IMR-90 (cell line): ENCODE results near the gene DOCK10. TPM values are rescaled to one million over a fixed set of nuclear protein-coding genes. Genes with fewer than 3 reads are reported as not detected.

Source experiments
- ATAC-seq: fragments of 200-7000 bp; cut with Tn5 transposase; 2 replicates; pipeline ENCODE4 v1.9.1; 2020; ENCODE audit warnings: low read depth, mild to moderate bottlenecking, moderate library complexity
- BruUV-seq: library from RNA; stranded (reverse); fragments of 400-500 nt; replicated peaks from 2 replicates; lab custom pipeline; 2021; lab: Mats Ljungman, UMichigan
- CTCF ChIA-PET: fragments of 300-600 bp; formaldehyde crosslinking; extraction: SDS; loops from one replicate; lab custom pipeline; 2021; ENCODE audit warnings: antibody characterized with exemption; lab: Yijun Ruan, JAX
- POLR2A ChIA-PET: fragments of 300-600 bp; sonication (Branson Sonifier 250); formaldehyde crosslinking; loops from one replicate; lab custom pipeline; 2022; ENCODE audit warnings: antibody characterized with exemption; ENCODE audit not compliant: unreplicated experiment; lab: Charles Lee
- DNase-seq: peaks from one replicate; pipeline ENCODE4 v3.0.0; 2013
- H2AFZ ChIP-seq: replicated peaks from 2 replicates; pipeline ENCODE3; 2013; ENCODE audit warnings: low read length, mild to moderate bottlenecking; ENCODE audit not compliant: poor library complexity
- H2AK5ac ChIP-seq: 2 replicates; pipeline ENCODE4 v1.6.1; 2013; ENCODE audit warnings: low read depth, low read length, inconsistent platforms
- H2AK9ac ChIP-seq: replicated peaks from 2 replicates; pipeline ENCODE3; 2013; ENCODE audit warnings: mild to moderate bottlenecking, low read depth, low read length, moderate library complexity; ENCODE audit not compliant: poor library complexity
- H2BK120ac ChIP-seq: 2 replicates; pipeline ENCODE4 v1.6.1; 2013; ENCODE audit warnings: low read depth, low read length, inconsistent platforms
- H2BK15ac ChIP-seq: 3 replicates; pipeline ENCODE4 v1.6.1; 2013; ENCODE audit warnings: low read depth, low read length, inconsistent platforms
- H2BK20ac ChIP-seq: 2 replicates; pipeline ENCODE4 v1.6.1; 2013; ENCODE audit warnings: low read depth, mild to moderate bottlenecking, inconsistent platforms, low read length, moderate library complexity
- H2BK5ac ChIP-seq: 2 replicates; pipeline ENCODE4 v1.6.1; 2013; ENCODE audit warnings: mild to moderate bottlenecking, low read depth, low read length, inconsistent platforms; ENCODE audit not compliant: poor library complexity, severe bottlenecking
- H3K14ac ChIP-seq: replicated peaks from 2 replicates; pipeline ENCODE4 v1.6.1; 2013; ENCODE audit warnings: low read depth, low read length, inconsistent platforms
- H3K18ac ChIP-seq: 2 replicates; pipeline ENCODE4 v1.6.1; 2013; ENCODE audit warnings: low read depth, low read length, control low read depth
- H3K23ac ChIP-seq: 2 replicates; pipeline ENCODE4 v1.6.1; 2013; ENCODE audit warnings: low read depth, low read length, inconsistent platforms
- H3K27ac ChIP-seq: 2 replicates; pipeline ENCODE4 v1.5.1; 2013; ENCODE audit warnings: mild to moderate bottlenecking, control low read depth, low read length; ENCODE audit not compliant: insufficient read depth
- H3K27me3 ChIP-seq: 2 replicates; pipeline ENCODE4 v1.6.1; 2013; ENCODE audit warnings: low read length; ENCODE audit not compliant: control insufficient read depth, insufficient read depth
- H3K36me3 ChIP-seq: 2 replicates; pipeline ENCODE4 v1.6.1; 2013; ENCODE audit warnings: low read length, mixed read lengths; ENCODE audit not compliant: control insufficient read depth, insufficient read depth
- H3K4ac ChIP-seq: 2 replicates; pipeline ENCODE4 v1.6.1; 2013; ENCODE audit warnings: low read depth, low read length, inconsistent platforms
- H3K4me1 ChIP-seq: 2 replicates; pipeline ENCODE4 v1.6.1; 2013; ENCODE audit warnings: low read length, mixed read lengths; ENCODE audit not compliant: control insufficient read depth, insufficient read depth
- H3K4me2 ChIP-seq: 2 replicates; pipeline ENCODE4 v1.6.1; 2013; ENCODE audit warnings: low read depth, mild to moderate bottlenecking, control low read depth, low read length, moderate library complexity
- H3K4me3 ChIP-seq: 2 replicates; pipeline ENCODE4 v1.5.1; 2013; ENCODE audit warnings: low read depth, mild to moderate bottlenecking, control low read depth, low read length, moderate library complexity; ENCODE audit not compliant: insufficient read depth
- H3K56ac ChIP-seq: 2 replicates; pipeline ENCODE4 v1.6.1; 2013; ENCODE audit warnings: low read length, inconsistent platforms; ENCODE audit not compliant: insufficient read depth; ENCODE audit errors: extremely low read depth
- H3K79me1 ChIP-seq, 2 experiments: 2 replicates each; pipeline ENCODE4 v1.6.1; 2013; ENCODE audit warnings: low read length in 2 of 2, inconsistent platforms in 1 of 2, low read depth in 1 of 2
- H3K9ac ChIP-seq: 2 replicates; pipeline ENCODE4 v1.6.1; 2013; ENCODE audit warnings: low read depth, low read length, control low read depth
- H3K9me1 ChIP-seq: 2 replicates; pipeline ENCODE4 v1.6.1; 2013; ENCODE audit warnings: low read length, inconsistent platforms; ENCODE audit not compliant: insufficient read depth
- H3K9me3 ChIP-seq: 2 replicates; pipeline ENCODE4 v1.6.1; 2013; ENCODE audit warnings: low read length; ENCODE audit not compliant: control insufficient read depth, insufficient read depth
- H4K20me1 ChIP-seq: 2 replicates; pipeline ENCODE4 v1.6.1; 2013; ENCODE audit warnings: low read length, inconsistent platforms; ENCODE audit not compliant: insufficient read depth
- H4K5ac ChIP-seq: 2 replicates; pipeline ENCODE4 v1.6.1; 2013; ENCODE audit warnings: mild to moderate bottlenecking, low read depth, low read length, control low read depth
- H4K8ac ChIP-seq, 2 experiments: 2 replicates each; pipeline ENCODE4 v1.6.1; 2013; ENCODE audit warnings: low read depth in 2 of 2, low read length in 2 of 2, control low read depth in 1 of 2, inconsistent platforms in 1 of 2
- H4K91ac ChIP-seq: 2 replicates; pipeline ENCODE4 v1.6.1; 2013; ENCODE audit warnings: low read depth, low read length, inconsistent platforms; ENCODE audit not compliant: insufficient read depth
- BHLHE40 ChIP-seq: fragments of 150-350 bp; IDR thresholded peaks from 2 replicates; pipeline ENCODE4 v1.6.1; 2016; ENCODE audit warnings: mild to moderate bottlenecking, low read depth, low read length
- CEBPB ChIP-seq: IDR thresholded peaks from 2 replicates; pipeline ENCODE4 v1.6.1; 2012; ENCODE audit warnings: low read depth, low read length, improper control_type of control experiment
- CTCF ChIP-seq: conservative IDR thresholded peaks from 2 replicates; pipeline ENCODE4 v1.5.1; 2012; ENCODE audit warnings: mild to moderate bottlenecking, low read depth, low read length, improper control_type of control experiment
- POLR2A ChIP-seq: IDR thresholded peaks from 2 replicates; pipeline ENCODE4 v1.6.1; 2012; ENCODE audit warnings: mild to moderate bottlenecking, low read depth, low read length
- RAD21 ChIP-seq: IDR thresholded peaks from 2 replicates; pipeline ENCODE4 v1.6.1; 2012; ENCODE audit warnings: low read length, improper control_type of control experiment
- WGBS, 2 experiments: methylation state at CpG; one replicate each; pipeline versions ENCODE4 v1.1.5 to v1.1.7; 2013; ENCODE audit warnings: missing lambda C conversion rate in 2 of 2; ENCODE audit not compliant: insufficient read length in 1 of 2; ENCODE audit errors: extremely low coverage in 2 of 2; 5-methylcytosine and 5-hydroxymethylcytosine counted together
- dilution Hi-C: fragments of 300-500 bp; cut with HindIII; formaldehyde crosslinking; loops from one replicate; pipeline ENCODE4 v1.14.3; 2018; ENCODE audit warnings: low sequenced_read_pairs; ENCODE audit not compliant: unreplicated experiment
- in situ Hi-C: fragments of 300-500 bp; cut with MboI; formaldehyde crosslinking; loops from 3 replicates; pipeline ENCODE4 v1.14.3; 2019; ENCODE audit warnings: low sequenced_read_pairs, inconsistent platforms, mixed read lengths
- intact Hi-C: fragments of 100-400 bp; cut with micrococcal nuclease; formaldehyde crosslinking; loops from 2 replicates; pipeline ENCODE4 v1.10.0; 2022
- polyA plus RNA-seq, 3 experiments: library from polyadenylated mRNA; depleted of rRNA; stranded (reverse); fragments of >200 nt; gene quantifications; 2 replicates each; pipeline ENCODE4 v1.2.3, GENCODE V29; 2012; ENCODE audit warnings: low replicate concordance in 1 of 3
- total RNA-seq: library from RNA; depleted of rRNA; stranded (reverse); fragments of >200 nt; gene quantifications from 2 replicates; pipeline ENCODE4 v1.2.3, GENCODE V29; 2012

The DOCK10 gene
- total and polyA plus RNA-seq, 2 of the 4 experiments (the other 2 are of a cell fraction), result 58.6 to 75.3 TPM

DNA sequence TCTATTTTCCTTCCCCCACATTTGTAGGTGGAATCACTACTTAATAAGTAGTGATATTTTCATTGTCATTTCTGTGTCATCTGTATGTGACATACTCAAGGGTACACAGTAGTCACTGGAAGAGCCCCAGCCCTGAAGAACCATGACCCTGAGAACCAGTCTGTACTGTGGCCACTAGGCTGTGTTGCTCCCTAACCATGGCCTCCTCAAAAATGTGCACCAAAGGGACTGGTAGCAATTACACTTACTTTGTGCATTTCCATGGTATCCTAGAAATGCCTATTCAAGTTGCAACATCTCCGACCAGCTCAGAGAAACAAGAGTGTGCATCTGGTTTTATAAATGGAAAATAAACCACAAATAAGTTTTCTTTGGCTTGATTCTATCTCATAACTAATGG, 155.1 kb downstream of the DOCK10 start:
- peak overlapping the region; percentile 23; the same call in 1 of the 2 replicates for H3K4me2 ChIP-seq
- POLR2A ChIA-PET, result no interaction called here
- intact Hi-C loops, result loop anchor here (2.0 to 5.0 kb wide), 2 partner anchors 116 to 775 kb away; no protein-coding TSS in a partner anchor

More for the DNA sequence above, 155.1 kb downstream of the DOCK10 start:
- H4K20me1 ChIP-seq, result no peaks in the 10 kb centered on the region
- DNase-seq, result peak; percentile 56
- no peak overlapping the region for H3K4me3 ChIP-seq
- peak overlapping the region; percentile 53; the same call in 1 of the 2 replicates for H2AK5ac ChIP-seq
- no peaks in the 10 kb centered on the region for H3K27me3 ChIP-seq
- peak overlapping the region; percentile 90 for H2BK5ac ChIP-seq
- no TSS peak for BruUV-seq
- H3K4ac ChIP-seq, result peak overlapping the region; percentile 78; the same call in 1 of the 2 replicates
- H2AFZ ChIP-seq, result no peak overlapping the region
- no peak overlapping the region for H3K56ac ChIP-seq
- ATAC-seq, result peak; percentile 7; the same call in 1 of the 2 replicates
- in situ Hi-C loops, result no loop called here
- H4K5ac ChIP-seq, result peak overlapping the region; percentile 33; the same call in 1 of the 2 replicates
- CTCF ChIA-PET, result interaction anchor here (0.9 kb wide), 1 partner anchor 9 kb away, joined by 3 read pairs; no protein-coding TSS in a partner anchor
- H3K9ac ChIP-seq, result no peak overlapping the region
- no peaks in the 10 kb centered on the region for H3K36me3 ChIP-seq
- H3K27ac ChIP-seq, result peak overlapping the region; percentile 75
- TF ChIP-seq RAD21 (peak; percentile 35), POLR2A (no peak), BHLHE40 (no peak), CEBPB (peak; percentile 56; the same call in 1 of the 2 replicates), CTCF (peak; percentile 36)
- peaks cover 2% of the 10 kb centered on the region; the same call in 1 of the 2 replicates for H3K9me1 ChIP-seq
- H2BK120ac ChIP-seq, result peak overlapping the region; percentile 63
- peak overlapping the region; percentile 58 for H2BK20ac ChIP-seq
- H3K9me3 ChIP-seq, result no peaks in the 10 kb centered on the region
- H2AK9ac ChIP-seq, result no peak overlapping the region
- H3K18ac ChIP-seq, result peak overlapping the region; percentile 53; the same call in 1 of the 2 replicates
- H3K23ac ChIP-seq, result peak overlapping the region; percentile 79
- peak overlapping the region; percentile 66; the same call in 1 of the 3 replicates for H2BK15ac ChIP-seq
- H3K79me1 ChIP-seq, result peaks cover 6 to 15% of the 10 kb centered on the region in 2 experiments; a peak in 3 of 4 replicates
- H4K8ac ChIP-seq, result peak overlapping the region in 1 of 2 experiments; percentile 57; a peak in 1 of 4 replicates
- H3K4me1 ChIP-seq, result peaks cover 21% of the 10 kb centered on the region
- peak overlapping the region; percentile 77 for H3K14ac ChIP-seq
- H4K91ac ChIP-seq, result peak overlapping the region; percentile 17; the same call in 1 of the 2 replicates
- WGBS, 2 experiments, result no CpG with 5 or more reads among the region's 1 CpG
- dilution Hi-C loops, result no loop called here
